Coronary artery (tissue), 2 donors: ENCODE data around the gene LRRC4C.

ENCODE experiments used
- DNase-seq: peaks from one replicate; pipeline ENCODE4 v3.0.0-alpha.2; 2017; ENCODE audit warnings: low spot score
- H3K27ac ChIP-seq, 2 donors: fragments of 200-600 bp; sonication (generic); one replicate each; pipeline ENCODE4 v1.5.1; 2016 to 2019
- H3K4me3 ChIP-seq: fragments of 200-600 bp; sonication (generic); 2 replicates; pipeline ENCODE4 v1.5.1; 2016; ENCODE audit warnings: mild to moderate bottlenecking, moderate library complexity
- TF ChIP-seq, protein P1 (sequence below): fragments of 200-600 bp; sonication (generic); IDR thresholded peaks from one replicate; pipeline ENCODE4 v1.5.1; 2019; ENCODE audit warnings: antibody characterized with exemption

Gene LRRC4C

DNA sequence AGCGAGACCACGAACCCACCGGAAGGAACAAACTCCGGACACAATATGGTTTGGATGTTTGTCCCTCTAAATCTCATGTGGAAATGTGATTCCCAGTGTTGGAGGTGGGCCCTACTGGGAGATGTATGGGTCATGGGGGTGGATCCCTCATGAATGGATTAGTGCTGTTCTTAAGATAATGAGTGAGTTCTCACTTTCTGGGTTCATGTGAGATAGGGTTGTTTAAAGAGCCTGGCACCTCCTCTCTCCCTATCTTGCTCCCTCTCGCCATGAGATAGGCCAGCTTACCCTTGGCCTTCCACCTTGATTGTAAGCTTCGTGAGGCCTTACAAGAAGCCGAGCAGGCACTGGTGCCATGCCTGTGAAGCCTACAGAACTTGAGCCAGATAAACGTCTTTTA lies 184.6 kb downstream of the LRRC4C start:
- no peak for DNase-seq
- TF ChIP-seq, protein P1, sequence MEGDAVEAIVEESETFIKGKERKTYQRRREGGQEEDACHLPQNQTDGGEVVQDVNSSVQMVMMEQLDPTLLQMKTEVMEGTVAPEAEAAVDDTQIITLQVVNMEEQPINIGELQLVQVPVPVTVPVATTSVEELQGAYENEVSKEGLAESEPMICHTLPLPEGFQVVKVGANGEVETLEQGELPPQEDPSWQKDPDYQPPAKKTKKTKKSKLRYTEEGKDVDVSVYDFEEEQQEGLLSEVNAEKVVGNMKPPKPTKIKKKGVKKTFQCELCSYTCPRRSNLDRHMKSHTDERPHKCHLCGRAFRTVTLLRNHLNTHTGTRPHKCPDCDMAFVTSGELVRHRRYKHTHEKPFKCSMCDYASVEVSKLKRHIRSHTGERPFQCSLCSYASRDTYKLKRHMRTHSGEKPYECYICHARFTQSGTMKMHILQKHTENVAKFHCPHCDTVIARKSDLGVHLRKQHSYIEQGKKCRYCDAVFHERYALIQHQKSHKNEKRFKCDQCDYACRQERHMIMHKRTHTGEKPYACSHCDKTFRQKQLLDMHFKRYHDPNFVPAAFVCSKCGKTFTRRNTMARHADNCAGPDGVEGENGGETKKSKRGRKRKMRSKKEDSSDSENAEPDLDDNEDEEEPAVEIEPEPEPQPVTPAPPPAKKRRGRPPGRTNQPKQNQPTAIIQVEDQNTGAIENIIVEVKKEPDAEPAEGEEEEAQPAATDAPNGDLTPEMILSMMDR, result no peak
- no peak overlapping the region for H3K27ac ChIP-seq
- no peak overlapping the region for H3K4me3 ChIP-seq

DNA sequence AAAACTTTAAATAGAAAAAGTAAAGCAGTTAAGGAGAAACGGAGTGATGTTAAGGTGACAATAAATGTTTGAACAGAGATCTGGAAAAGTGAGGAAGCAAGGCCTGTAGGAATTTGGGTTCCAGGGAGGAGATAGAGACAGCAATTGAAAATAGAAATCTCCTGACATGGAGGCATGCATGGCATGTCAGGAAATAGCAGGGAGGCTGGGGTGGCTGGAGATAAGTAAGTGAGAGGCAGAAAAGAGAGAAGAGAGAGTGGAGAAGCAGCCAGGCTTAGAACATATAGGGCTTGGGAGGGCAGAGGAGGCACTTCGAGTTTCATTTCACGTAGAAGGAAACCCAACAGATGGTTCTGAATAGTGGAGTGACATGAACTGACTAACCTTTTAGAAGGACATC lies 185.5 kb downstream of the LRRC4C start:
- TF ChIP-seq, protein P1, result no peak
- Histone ChIP-seq H3K27ac (no peak overlapping the region), H3K4me3 (no peak overlapping the region)
- no peak for DNase-seq

DNA sequence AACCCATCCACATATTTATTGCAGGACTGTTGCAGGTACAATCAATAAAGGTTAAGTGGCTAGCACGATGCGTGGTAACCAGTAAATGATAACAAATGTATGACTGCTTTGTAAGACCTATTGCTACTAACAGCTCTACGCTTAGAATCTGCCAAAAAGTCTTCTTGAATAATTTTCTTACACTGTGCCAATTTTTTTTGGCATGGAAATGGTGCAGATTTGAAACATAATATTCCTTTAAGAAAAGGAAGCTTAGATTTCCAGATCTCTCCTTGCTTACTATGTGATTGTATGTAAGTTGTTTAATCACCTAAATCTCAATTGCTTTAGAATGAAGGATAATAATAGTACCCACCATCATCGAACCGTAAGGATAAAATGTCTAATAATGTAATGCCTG lies 192.0 kb downstream of the LRRC4C start:
- Histone ChIP-seq H3K4me3 (no peak overlapping the region), H3K27ac (no peak overlapping the region)
- TF ChIP-seq, protein P1, result no peak
- DNase-seq, result no peak

DNA sequence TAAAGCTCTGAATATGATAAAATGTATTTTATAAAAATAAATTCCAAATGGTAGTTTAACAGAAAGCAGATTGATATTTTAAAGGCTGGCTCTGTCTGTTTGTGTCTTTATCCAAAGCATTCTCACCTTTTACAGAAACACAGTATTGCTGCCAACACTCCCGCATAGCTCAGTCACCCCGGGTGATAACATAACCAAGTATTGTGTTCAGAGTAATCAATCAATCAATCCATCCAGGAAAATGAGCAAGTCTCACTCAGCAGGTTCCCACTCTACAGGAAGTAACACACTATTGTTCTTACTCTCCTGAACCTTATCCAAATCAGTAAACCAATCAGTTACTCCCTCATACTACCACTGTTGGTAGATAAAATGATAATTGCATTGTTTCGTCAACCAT lies 203.4 kb downstream of the LRRC4C start:
- Histone ChIP-seq H3K4me3 (no peak overlapping the region), H3K27ac (no peak overlapping the region)
- no peak for DNase-seq
- TF ChIP-seq, protein P1, result no peak

DNA sequence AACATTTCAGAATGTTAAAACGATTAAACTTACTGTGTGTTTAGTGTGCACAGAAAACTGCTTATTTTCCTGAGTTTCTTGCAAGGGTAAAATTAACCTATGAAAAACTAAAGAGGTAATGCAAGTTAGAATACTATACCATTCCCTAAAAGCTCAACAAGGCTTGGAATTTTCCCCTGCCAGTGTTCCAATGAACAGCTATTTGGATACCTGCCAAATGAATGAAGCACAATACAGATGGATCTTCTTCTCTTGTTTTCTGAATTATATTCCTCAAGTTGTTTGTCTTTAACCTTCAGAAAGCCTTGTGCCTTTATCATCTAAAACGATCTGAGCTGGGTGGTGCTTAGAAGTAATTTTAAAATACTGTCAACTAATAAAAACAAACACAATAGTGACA lies 204.5 kb downstream of the LRRC4C start:
- no peak for DNase-seq
- no peak overlapping the region for H3K4me3 ChIP-seq
- TF ChIP-seq, protein P1, result no peak
- H3K27ac ChIP-seq, result no peak overlapping the region

DNA sequence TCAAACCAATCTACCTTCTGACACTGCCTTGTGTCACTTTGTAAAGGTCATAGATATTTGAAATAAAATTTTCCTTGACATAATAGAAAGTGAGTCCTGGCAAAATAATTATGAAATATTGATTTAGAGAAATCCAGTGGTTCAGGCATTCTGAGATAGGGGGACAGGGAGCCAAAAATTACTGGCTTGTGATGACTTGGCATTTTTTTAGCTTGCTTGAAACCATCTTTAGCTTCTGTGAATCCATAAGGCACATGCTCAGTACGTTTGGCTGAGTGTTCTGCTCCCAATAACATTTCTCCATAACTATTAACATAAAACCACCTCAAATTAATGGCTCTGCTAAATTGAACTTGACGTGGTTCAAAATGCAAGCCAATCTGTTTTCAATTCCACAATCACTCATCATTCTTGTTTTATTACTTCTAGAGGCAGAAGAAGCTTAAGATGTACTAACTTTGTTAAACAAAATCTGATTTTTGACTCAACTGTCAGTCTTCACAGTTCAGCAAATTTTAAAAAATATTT lies 209.0 kb downstream of the LRRC4C start:
- DNase-seq, result no peak
- H3K4me3 ChIP-seq, result no peak overlapping the region
- no peak overlapping the region for H3K27ac ChIP-seq
- TF ChIP-seq, protein P1, result no peak

DNA sequence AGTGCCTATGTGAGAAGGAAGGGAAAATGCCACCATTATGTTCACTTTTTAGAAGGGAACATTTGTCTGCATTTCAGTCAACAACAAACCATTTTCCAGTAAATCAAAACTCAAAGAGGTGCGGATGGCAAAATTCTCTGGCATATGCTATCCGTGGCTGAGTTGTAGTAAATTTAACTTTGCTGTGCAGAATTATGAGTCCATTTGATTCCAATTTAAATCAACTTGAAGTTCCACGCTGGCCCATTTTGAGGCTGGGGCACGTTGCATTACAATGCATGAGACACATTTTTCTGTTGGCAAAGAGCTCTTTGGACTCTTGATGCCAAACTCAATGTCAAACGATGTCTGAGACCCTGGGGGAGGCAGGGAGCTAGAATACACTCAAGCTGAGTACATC lies 211.8 kb downstream of the LRRC4C start:
- TF ChIP-seq, protein P1, result no peak
- Histone ChIP-seq H3K27ac (no peak overlapping the region), H3K4me3 (no peak overlapping the region)
- DNase-seq, result no peak
